Transverse colon (tissue), 4 donors: ENCODE data around the gene MCTP2. TPM values are rescaled to one million over a fixed set of nuclear protein-coding genes. Genes with fewer than 3 reads are reported as not detected.

Source experiments
- DNase-seq: peaks from one replicate; pipeline ENCODE4 v3.0.0-alpha.2; 2019
- H3K27ac ChIP-seq, 4 donors: fragments of 200-600 bp; sonication (generic); 2 replicates each; pipeline ENCODE4 v1.5.1; 2016 to 2018; ENCODE audit warnings: inconsistent platforms in 4 of 4
- H3K27me3 ChIP-seq: fragments of 200-600 bp; sonication (generic); 2 replicates; pipeline ENCODE4 v1.5.1; 2017; ENCODE audit warnings: inconsistent platforms
- H3K36me3 ChIP-seq, 4 donors: fragments of 200-600 bp; sonication (generic); 2 replicates each; pipeline ENCODE4 v1.5.1; 2017 to 2019; ENCODE audit warnings: inconsistent platforms in 4 of 4
- H3K4me1 ChIP-seq, 4 donors: fragments of 200-600 bp; sonication (generic); 2 replicates each; pipeline ENCODE4 v1.5.1; 2017 to 2020; ENCODE audit warnings: inconsistent platforms in 4 of 4
- H3K4me3 ChIP-seq, 4 donors: fragments of 200-600 bp; sonication (generic); 1 replicate in 1 of 4; 2 replicates in 3 of 4; pipeline versions ENCODE4 v1.5.1 to v1.6.1; 2017 to 2019; ENCODE audit warnings: inconsistent platforms in 4 of 4
- H3K9me3 ChIP-seq, 2 donors: fragments of 200-600 bp; sonication (generic); 2 replicates each; pipeline ENCODE4 v1.5.1; 2017 to 2019; ENCODE audit warnings: inconsistent platforms in 2 of 2
- EP300 ChIP-seq: sonication (generic); formaldehyde crosslinking; IDR thresholded peaks from one replicate; pipeline ENCODE4 v1.6.1; 2017; ENCODE audit warnings: antibody characterized with exemption, low read depth
- POLR2A ChIP-seq: fragments of 450-650 bp; IDR thresholded peaks from one replicate; pipeline ENCODE4 v1.6.1; 2016; ENCODE audit warnings: antibody characterized with exemption, mild to moderate bottlenecking, moderate library complexity
- POLR2AphosphoS5 ChIP-seq, 3 donors: sonication (generic); formaldehyde crosslinking; IDR thresholded peaks; one replicate each; pipeline ENCODE4 v1.6.1; 2016; ENCODE audit warnings: antibody characterized with exemption in 3 of 3
- WGBS, 2 donors: methylation state at CpG; one replicate each; pipeline ENCODE4 v1.1.5; 2018; ENCODE audit warnings: low coverage in 1 of 2; 5-methylcytosine and 5-hydroxymethylcytosine counted together
- in situ Hi-C, 4 donors: fragments of 200-750 bp; cut with MboI; loops; one replicate each; pipeline versions ENCODE4 v1.15.0 to v1.15.1; 2017; ENCODE audit warnings: low sequenced_read_pairs in 3 of 4, low pct_ligation_motif_present in 1 of 4, low pct_unique_long_range_greater_than_20kb in 1 of 4
- intact Hi-C: fragments of 100-400 bp; cut with DNase I; formaldehyde crosslinking; loops from one replicate; pipeline ENCODE4 v1.15.1; 2023; ENCODE audit warnings: low total_unique reads
- total RNA-seq, 4 donors: library from RNA; depleted of rRNA; stranded (reverse); fragments of >200 nt; gene quantifications; one replicate each; pipeline ENCODE4 v1.1.0, GENCODE V29; 2016
- TF ChIP-seq, protein P1 (sequence below), 5 experiments: fragments of 200-600 bp in 3 of 5; fragments of 450-650 bp in 2 of 5; sonication (generic) in 3 of 5; IDR thresholded peaks; 1 replicate in 2 of 5; 2 replicates in 3 of 5; pipeline ENCODE4 v1.5.1; 2016 to 2017; ENCODE audit warnings: antibody characterized with exemption in 5 of 5, inconsistent platforms in 3 of 5, mild to moderate bottlenecking in 2 of 5, moderate library complexity in 1 of 5

MCTP2 gene
- total RNA-seq, 4 donors from 2014 or later: 108 to 409 (median 144) TPM

DNA sequence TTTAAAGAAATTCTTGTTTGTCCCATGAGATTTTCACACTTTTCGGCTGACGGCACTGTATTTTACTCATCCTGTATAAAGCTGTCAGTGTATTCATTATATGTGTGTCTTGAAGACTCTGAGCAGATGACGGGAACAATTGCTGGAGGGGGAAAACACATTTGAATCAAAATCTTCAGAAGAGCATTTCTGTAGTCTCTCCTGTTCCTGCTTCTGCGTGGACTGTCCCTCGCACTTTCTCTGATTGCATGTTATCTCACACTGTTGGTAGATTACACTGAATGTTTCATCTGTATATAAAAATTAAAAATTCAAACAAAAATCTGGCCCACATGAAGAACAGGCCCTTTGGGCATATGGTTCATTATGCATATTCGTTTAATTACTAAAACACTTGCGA lies 184.9 kb downstream of the MCTP2 start:
- Histone ChIP-seq H3K4me3 (no peak overlapping the region), H3K27me3 (no peaks in the 10 kb centered on the region), H3K9me3 (no peaks in the 10 kb centered on the region), H3K36me3 (no peaks in the 10 kb centered on the region), H3K4me1 (peaks cover 0 to 33% (median 15%) of the 10 kb centered on the region in 4 donors), H3K27ac (no peak overlapping the region)
- intact Hi-C loops (no loop called here), in situ Hi-C loops (loop anchor here in 1 of 4 donors (25.0 kb wide), 1 partner anchor 871 kb away; no protein-coding TSS in a partner anchor)
- DNase-seq: no peak
- 92 to 93% methylated on average over 7 of the region's 7 CpGs for WGBS, 2 donors
- no peak for TF ChIP-seq POLR2AphosphoS5 (IDR thresholded peaks at IDR 0.05)
- TF ChIP-seq EP300: no peak
- TF ChIP-seq, protein P1, sequence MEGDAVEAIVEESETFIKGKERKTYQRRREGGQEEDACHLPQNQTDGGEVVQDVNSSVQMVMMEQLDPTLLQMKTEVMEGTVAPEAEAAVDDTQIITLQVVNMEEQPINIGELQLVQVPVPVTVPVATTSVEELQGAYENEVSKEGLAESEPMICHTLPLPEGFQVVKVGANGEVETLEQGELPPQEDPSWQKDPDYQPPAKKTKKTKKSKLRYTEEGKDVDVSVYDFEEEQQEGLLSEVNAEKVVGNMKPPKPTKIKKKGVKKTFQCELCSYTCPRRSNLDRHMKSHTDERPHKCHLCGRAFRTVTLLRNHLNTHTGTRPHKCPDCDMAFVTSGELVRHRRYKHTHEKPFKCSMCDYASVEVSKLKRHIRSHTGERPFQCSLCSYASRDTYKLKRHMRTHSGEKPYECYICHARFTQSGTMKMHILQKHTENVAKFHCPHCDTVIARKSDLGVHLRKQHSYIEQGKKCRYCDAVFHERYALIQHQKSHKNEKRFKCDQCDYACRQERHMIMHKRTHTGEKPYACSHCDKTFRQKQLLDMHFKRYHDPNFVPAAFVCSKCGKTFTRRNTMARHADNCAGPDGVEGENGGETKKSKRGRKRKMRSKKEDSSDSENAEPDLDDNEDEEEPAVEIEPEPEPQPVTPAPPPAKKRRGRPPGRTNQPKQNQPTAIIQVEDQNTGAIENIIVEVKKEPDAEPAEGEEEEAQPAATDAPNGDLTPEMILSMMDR (IDR thresholded peaks at IDR 0.05): no peak
- TF ChIP-seq POLR2A: no peak

DNA sequence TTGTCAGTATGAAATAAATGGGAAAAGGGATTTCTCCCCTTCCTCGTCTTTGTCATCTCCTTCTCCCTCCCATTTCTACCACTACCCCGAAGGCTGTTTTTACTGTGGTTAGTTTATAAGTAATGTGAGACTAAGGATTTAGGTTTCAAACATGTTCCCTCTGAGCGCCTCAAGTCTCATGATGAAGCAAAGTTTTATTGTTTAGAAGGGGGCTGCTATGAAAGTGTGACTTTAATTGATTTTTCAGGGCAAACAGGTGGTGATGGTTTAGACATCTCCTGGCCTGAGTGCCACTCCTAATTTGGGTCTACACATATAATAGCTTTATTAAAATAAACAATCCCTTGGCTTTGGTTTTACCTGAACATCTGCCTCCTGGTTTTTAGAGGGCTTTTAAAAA lies 185.5 kb downstream of the MCTP2 start:
- 78 to 83% methylated on average over 2 to 3 of the region's 3 CpGs for WGBS, 2 donors
- Histone ChIP-seq H3K36me3 (no peaks in the 10 kb centered on the region), H3K27me3 (no peaks in the 10 kb centered on the region), H3K27ac (no peak overlapping the region), H3K4me1 (peaks cover 0 to 28% (median 12%) of the 10 kb centered on the region in 4 donors), H3K9me3 (no peaks in the 10 kb centered on the region), H3K4me3 (no peak overlapping the region)
- intact Hi-C loops (no loop called here), in situ Hi-C loops (loop anchor here in 1 of 4 donors (25.0 kb wide), 1 partner anchor 870 kb away; no protein-coding TSS in a partner anchor)
- DNase-seq: no peak
- TF ChIP-seq EP300: no peak
- TF ChIP-seq POLR2AphosphoS5 (IDR thresholded peaks at IDR 0.05): no peak
- no peak for TF ChIP-seq POLR2A
- TF ChIP-seq, protein P1 (IDR thresholded peaks at IDR 0.05): no peak

DNA sequence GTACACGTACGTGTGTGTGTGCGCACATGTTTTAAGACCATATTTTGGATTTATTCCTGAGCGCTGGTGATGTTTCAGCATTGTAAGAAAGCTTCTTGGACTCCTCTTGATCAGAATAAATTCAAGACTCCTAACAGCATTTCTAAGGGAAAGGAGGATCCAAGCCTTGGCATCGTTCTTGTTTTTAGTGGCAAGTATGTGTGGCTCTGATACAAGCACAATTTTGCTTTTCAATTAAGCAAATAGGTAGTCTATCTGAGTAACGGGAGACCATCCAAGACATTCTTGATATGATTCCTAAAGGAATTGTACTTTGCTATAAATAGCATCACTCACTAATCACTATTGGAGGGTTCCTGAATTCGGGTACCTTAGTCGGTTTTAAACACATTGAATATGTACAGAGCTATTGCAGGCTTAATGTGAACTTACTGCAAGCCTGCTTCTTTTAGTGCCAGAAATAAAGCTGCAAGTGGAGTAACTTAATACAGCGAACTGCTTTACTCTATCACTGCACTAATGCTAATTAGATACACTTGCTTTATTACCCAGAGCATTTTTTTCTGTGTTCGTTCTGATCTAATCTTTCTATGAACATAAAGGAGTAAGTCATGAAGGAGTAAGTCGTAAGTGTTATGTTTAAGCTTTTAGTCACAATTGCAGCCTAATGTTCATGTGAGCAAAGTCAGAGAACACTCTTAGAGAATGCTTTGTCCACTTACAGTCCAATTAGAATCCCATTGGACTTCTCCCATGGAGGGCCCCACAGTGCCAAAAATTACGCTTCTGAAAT lies 186.3 kb downstream of the MCTP2 start:
- H3K4me3 ChIP-seq: no peak overlapping the region
- H3K36me3 ChIP-seq: no peaks in the 10 kb centered on the region
- intact Hi-C loops (no loop called here), in situ Hi-C loops (loop anchor here in 1 of 4 donors (25.0 kb wide), 1 partner anchor 870 kb away; no protein-coding TSS in a partner anchor)
- 68 to 85% methylated on average over 12 of the region's 12 CpGs for WGBS, 2 donors
- no peaks in the 10 kb centered on the region for H3K9me3 ChIP-seq
- TF ChIP-seq POLR2AphosphoS5 (IDR thresholded peaks at IDR 0.05) (no peak), EP300 (no peak), POLR2A (no peak)
- TF ChIP-seq, protein P1 (IDR thresholded peaks at IDR 0.05): no peak
- no peak for DNase-seq
- no peak overlapping the region for H3K27ac ChIP-seq
- no peaks in the 10 kb centered on the region for H3K27me3 ChIP-seq
- peaks cover 0 to 19% (median 11%) of the 10 kb centered on the region in 4 donors for H3K4me1 ChIP-seq

DNA sequence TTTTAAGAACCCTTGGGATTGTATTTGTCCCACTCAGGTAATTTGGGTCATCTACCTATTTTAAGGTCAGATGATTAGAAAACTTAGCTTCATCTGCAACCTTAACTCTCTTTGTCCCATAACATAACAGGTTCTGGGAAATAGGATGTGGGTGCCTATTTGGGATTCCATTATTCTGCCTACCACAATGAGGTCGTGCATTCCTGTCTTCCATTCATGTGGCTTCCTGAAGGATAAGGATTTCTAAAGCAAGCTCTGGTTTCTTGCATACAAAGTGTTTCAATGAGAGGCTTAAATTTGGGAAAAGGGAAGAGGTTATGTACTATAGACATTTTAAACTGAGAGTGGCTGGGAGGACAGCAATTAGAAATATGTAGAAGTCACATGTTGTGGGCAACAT lies 190.3 kb downstream of the MCTP2 start:
- H3K27me3 ChIP-seq: no peaks in the 10 kb centered on the region
- H3K4me1 ChIP-seq: no peaks in the 10 kb centered on the region
- WGBS, 2 donors: 83 to 100% methylated on average over 1 of the region's 1 CpG
- H3K27ac ChIP-seq: no peak overlapping the region
- intact Hi-C loops: no loop called here
- no peaks in the 10 kb centered on the region for H3K9me3 ChIP-seq
- in situ Hi-C loops: loop anchor here in 1 of 4 donors (25.0 kb wide), 1 partner anchor 866 kb away; no protein-coding TSS in a partner anchor
- TF ChIP-seq, protein P1 (IDR thresholded peaks at IDR 0.05): no peak
- no peak for TF ChIP-seq EP300
- TF ChIP-seq POLR2A: no peak
- no peak for TF ChIP-seq POLR2AphosphoS5 (IDR thresholded peaks at IDR 0.05)
- H3K36me3 ChIP-seq: no peaks in the 10 kb centered on the region
- no peak for DNase-seq
- no peak overlapping the region for H3K4me3 ChIP-seq
